GM18909 (cell line): ENCODE measurements around the gene MUSTN1.

ENCODE experiments used
- ATAC-seq: cut with Tn5 transposase; IDR thresholded peaks from one replicate; pipeline ENCODE4 v1.9.1; 2021; ENCODE audit warnings: mild to moderate bottlenecking; ENCODE audit not compliant: unreplicated experiment, poor library complexity

MUSTN1 gene

DNA sequence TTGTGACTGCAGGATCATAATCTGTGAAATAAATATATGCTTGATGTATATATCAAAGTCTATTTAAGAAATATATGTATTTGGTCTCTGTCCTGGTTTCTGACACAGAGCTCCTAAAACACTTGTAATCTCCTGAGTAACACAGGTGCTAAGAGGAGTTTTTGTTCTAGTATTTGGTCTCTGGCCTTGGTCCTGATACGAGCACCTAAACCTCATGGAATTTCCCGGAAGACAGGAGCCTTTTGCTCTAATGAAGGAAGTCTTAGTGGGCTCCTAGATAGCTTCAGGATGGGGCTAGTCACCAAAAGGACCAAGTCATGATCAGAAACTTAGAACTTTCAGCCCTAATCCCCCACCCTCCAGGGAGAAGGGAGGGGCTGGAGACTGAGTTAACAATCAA is 19.2 kb upstream of the MUSTN1 start:
- ATAC-seq: no peak

- ATAC-seq: no peak
Measured at GRCh38 chr3:52852419-52852818, 17.6 kb upstream of the MUSTN1 start.

GRCh38 chr3:52851348-52851747 is 16.5 kb upstream of the MUSTN1 start:
- ATAC-seq: no peak

DNA sequence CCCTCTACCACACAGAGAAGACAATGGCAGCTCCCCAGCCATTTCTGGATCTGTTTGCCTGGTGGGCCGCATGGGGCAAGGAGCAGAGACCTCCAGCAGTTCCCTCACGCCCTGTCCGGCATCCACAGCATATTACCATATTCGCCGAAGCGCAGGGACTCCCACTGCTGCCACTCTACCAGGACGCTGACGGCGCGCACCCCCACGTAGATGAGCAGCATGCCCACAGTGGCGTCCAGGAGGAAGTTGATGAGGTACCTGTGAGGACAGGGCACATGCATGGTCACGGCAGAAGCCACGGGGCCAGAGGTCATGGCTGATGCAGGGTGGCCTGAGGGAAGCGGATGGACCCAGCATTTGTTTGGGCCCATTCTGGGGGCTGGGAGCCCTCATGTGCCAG is 14.8 kb upstream of the MUSTN1 start:
- ATAC-seq: no peak

GRCh38 chr3:52848617-52849016 is 13.8 kb upstream of the MUSTN1 start:
- no peak for ATAC-seq

- no peak for ATAC-seq
Measured at GRCh38 chr3:52847726-52848125, 12.9 kb upstream of the MUSTN1 start.

DNA sequence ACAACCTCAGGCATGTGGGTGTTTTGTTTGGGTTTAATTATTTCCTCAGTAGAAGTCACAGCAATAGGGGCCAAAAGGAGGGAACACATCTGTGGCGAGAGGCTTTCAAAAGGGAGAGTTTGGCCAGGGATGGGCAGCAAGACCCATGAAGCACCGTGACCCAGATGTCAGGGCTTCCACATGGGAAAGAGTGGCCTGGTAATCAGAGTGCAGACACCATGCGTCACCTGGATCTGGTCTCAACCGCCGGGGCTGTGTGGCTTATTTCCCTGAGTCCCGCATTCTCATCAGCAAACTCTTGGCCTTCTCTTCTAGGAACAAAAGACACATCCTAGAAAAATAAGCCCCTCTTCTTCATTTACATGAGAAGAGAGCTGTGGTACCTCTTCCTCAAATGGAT is 12.4 kb upstream of the MUSTN1 start:
- ATAC-seq: no peak

GRCh38 chr3:52846432-52846965 is 11.7 kb upstream of the MUSTN1 start:
- ATAC-seq: no peak

GRCh38 chr3:52845691-52846431 is 11.0 kb upstream of the MUSTN1 start:
- ATAC-seq: no peak

DNA sequence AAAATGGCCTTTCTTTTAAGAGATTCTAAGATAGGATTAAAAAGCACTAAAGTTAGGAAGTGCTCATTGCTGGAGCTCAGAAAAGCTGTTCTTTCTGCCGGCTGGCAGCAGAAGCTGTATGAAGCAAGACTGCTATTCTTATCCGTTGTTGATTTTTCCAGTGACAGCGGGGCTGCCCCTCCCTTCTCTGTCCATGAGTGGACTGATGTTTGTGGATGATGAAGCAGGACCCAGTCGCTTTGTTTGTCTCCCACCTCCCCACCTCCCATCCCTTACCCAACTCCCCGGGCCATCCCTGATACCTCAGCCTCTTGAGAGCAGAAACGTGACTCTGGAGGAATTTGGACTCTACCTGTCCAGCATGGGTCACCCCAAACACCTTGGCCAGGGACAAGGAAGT is 10.3 kb upstream of the MUSTN1 start:
- ATAC-seq: no peak

GRCh38 chr3:52844290-52844975 is 9.6 kb upstream of the MUSTN1 start:
- no peak for ATAC-seq

DNA sequence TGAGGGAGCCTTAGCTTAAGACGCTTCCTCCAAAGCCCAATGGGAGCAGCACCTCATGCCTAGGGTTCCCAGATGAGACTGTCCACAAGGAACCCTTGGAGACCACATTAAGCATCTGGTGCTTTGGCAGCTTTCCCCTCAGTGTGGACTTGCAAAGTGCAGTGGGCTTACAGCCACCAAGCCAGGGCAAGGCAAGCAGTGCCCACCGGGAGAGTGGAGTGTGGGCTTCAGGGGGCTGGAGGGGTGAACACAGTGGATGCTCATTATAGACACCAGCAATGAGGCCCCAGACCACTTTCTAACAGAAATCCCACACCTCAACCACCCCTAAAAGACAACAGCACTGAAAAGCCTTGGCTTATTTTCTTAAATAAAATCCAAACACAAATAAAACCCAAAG is 9.1 kb upstream of the MUSTN1 start:
- ATAC-seq: no peak

- no peak for ATAC-seq
Measured at GRCh38 chr3:52843108-52843865, 8.5 kb upstream of the MUSTN1 start.

DNA sequence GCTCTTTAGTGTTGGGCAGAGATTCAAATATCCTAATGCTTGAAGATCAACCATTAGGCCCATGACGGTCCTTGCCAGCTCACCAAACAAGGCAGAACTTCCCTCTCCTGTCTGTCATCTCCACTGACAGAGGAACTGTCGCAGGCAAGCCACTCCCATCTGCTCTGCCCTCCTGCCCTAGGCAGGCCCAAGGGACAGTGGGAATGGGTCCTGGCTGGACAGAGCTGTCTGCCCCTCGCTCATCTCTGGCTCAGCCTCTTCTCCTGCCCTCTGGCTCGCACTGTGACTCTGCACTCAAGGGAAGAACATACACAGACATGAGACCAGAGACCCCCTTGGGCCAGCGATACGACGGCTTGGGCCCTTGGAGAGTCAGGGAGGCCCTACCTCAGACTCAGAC is 7.6 kb upstream of the MUSTN1 start:
- no peak for ATAC-seq

DNA sequence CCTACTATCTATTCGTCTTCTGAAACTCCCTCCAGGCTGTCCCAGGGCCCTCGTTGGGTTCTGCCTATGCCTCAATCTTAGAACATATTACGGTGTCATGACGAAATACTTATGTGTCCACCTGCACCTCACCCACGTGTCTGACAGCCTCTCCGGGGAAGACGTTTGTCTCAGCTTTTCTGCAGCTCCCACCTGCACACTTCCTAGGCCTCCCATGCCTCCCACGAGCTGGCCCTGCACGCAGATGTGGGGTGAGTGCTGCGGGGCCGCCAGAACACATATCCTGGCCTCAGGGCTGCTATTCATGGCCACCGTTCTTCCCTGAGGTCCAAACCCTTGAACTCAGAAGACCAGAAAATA is 7.1 kb upstream of the MUSTN1 start:
- ATAC-seq: no peak

GRCh38 chr3:52841211-52841980 is 6.6 kb upstream of the MUSTN1 start:
- no peak for ATAC-seq

- no peak for ATAC-seq
Measured at GRCh38 chr3:52839892-52840545, 5.2 kb upstream of the MUSTN1 start.

GRCh38 chr3:52839268-52839575 is 4.4 kb upstream of the MUSTN1 start:
- no peak for ATAC-seq

DNA sequence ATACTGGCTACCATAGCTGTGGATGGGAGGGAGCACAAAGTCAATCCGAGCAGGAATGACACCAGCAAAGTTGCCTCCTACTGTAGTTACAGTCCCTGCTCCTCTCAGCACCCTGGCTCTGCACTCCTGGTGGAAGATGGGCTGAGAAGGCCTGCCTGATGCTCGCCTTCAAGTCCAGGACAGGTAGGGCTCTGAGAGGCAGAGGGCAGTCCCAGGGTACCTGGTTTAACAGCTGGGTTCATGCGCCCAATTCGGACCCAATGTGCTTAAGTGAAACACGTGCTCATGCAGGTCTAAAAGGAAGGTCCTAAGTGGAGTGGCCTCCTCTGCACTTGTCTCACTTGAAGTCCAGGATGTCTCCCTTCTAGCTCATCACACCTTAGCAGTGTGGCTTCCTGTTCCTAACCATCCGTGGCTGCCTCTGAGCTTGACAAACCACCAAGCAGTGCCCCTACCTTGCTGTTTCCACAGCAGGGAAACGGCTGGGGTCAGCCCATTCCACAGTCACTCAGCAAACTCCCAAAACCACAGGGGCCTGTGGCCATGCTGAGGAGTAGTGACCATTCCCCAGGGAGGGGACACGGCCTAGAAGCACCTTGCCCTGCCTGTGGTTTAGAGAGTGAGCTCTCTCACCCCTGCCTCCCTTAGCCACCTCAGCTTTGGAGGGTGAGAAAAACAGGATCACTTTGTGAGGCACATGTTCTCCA is 3.9 kb upstream of the MUSTN1 start:
- ATAC-seq: no peak

GRCh38 chr3:52836986-52837385 is 2.2 kb upstream of the MUSTN1 start:
- ATAC-seq: no peak
